Erythroblast (primary cell): ENCODE results near the gene IMPACT.

ENCODE experiments used
- GATA1 ChIP-seq: IDR thresholded peaks from 2 replicates; pipeline ENCODE4 v1.6.1; 2011; ENCODE audit warnings: low read depth, mild to moderate bottlenecking, control low read depth, low read length, moderate library complexity
- POLR2A ChIP-seq: IDR thresholded peaks from 2 replicates; pipeline ENCODE4 v1.6.1; 2011; ENCODE audit warnings: mild to moderate bottlenecking, low read length

GRCh38 chr18:24408496-24408895 is 18.0 kb upstream of the IMPACT start:
- TF ChIP-seq POLR2A (no peak), GATA1 (no peak)
